ENCODE results near the gene HSPA12A. TPM values are rescaled to one million over a fixed set of nuclear protein-coding genes. Genes with fewer than 3 reads are reported as not detected.

HSPA12A gene
- total RNA-seq, 2 donors from 2014 or later: 5.7 to 19.4 TPM

- H3K4me1 ChIP-seq (replicated peaks): no peaks in the 10 kb centered on the region
- 57% methylated on average over 2 of the region's 2 CpGs for WGBS
- H3K4me3 ChIP-seq: no peak overlapping the region
- no peaks in the 10 kb centered on the region for H3K36me3 ChIP-seq
- H3K27me3 ChIP-seq (replicated peaks; ENCODE audit: insufficient read depth): no peaks in the 10 kb centered on the region
- no peaks in the 10 kb centered on the region for H3K9me3 ChIP-seq
- no peak for DNase-seq (ENCODE audit: low spot score)
- intact Hi-C loops (cut with DNase I): no loop called here
- no peak overlapping the region for H3K27ac ChIP-seq
- TF ChIP-seq POLR2A (IDR thresholded peaks at IDR 0.05) (no peak), CTCF (IDR thresholded peaks at IDR 0.05) (no peak), POLR2AphosphoS5 (IDR thresholded peaks at IDR 0.05) (no peak)
These were observed 34.0 kb downstream of the HSPA12A start for GRCh38 chr10:116708391-116708821.

DNA sequence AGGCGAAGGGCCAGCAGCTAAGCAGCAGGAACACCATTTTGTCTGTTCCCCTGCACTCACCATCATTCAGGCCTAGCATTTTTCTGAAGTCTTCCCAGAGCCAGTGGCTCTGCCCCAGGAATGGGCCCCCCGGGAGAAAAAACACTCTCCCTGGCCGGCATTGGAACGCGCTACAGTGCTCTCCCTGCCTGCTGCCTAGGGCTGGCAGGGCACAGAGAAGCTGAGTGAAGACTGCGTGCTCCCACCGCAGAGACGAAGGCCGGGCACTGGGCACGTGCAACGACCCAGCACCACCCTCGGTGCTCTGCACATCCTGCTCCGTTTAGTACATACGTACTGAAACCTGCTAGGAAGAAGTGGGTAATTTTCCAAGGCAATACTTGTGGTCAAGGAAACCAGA, 34.4 kb downstream of the HSPA12A start:
- WGBS: 74% methylated on average over 14 of the region's 14 CpGs
- Histone ChIP-seq H3K36me3 (no peaks in the 10 kb centered on the region), H3K9me3 (no peaks in the 10 kb centered on the region), H3K4me1 (replicated peaks) (no peaks in the 10 kb centered on the region), H3K4me3 (no peak overlapping the region), H3K27ac (no peak overlapping the region), H3K27me3 (replicated peaks; ENCODE audit: insufficient read depth) (no peaks in the 10 kb centered on the region)
- no peak for TF ChIP-seq CTCF (IDR thresholded peaks at IDR 0.05)
- TF ChIP-seq POLR2A (IDR thresholded peaks at IDR 0.05): no peak
- TF ChIP-seq POLR2AphosphoS5 (IDR thresholded peaks at IDR 0.05): no peak
- intact Hi-C loops (cut with DNase I): no loop called here
- DNase-seq (ENCODE audit: low spot score): no peak

- no peak for DNase-seq (ENCODE audit: low spot score)
- no peaks in the 10 kb centered on the region for H3K27me3 ChIP-seq (replicated peaks; ENCODE audit: insufficient read depth)
- intact Hi-C loops (cut with DNase I): no loop called here
- 84% methylated on average over 9 of the region's 9 CpGs for WGBS
- H3K27ac ChIP-seq: no peak overlapping the region
- H3K4me3 ChIP-seq: no peak overlapping the region
- H3K9me3 ChIP-seq: no peaks in the 10 kb centered on the region
- H3K36me3 ChIP-seq: no peaks in the 10 kb centered on the region
- TF ChIP-seq POLR2AphosphoS5 (IDR thresholded peaks at IDR 0.05) (no peak), CTCF (IDR thresholded peaks at IDR 0.05) (no peak), POLR2A (IDR thresholded peaks at IDR 0.05) (no peak)
- H3K4me1 ChIP-seq (replicated peaks): no peaks in the 10 kb centered on the region
These were observed 36.1 kb downstream of the HSPA12A start for GRCh38 chr10:116706281-116706680.

- intact Hi-C loops (cut with DNase I): no loop called here
- no peak overlapping the region for H3K27ac ChIP-seq
These were observed 36.9 kb downstream of the HSPA12A start for GRCh38 chr10:116705498-116705897.

More at GRCh38 chr10:116705498-116705897, 36.9 kb downstream of the HSPA12A start:
- WGBS: 90% methylated on average over 7 of the region's 7 CpGs
- H3K4me1 ChIP-seq (replicated peaks): no peaks in the 10 kb centered on the region
- TF ChIP-seq CTCF (IDR thresholded peaks at IDR 0.05) (no peak), POLR2AphosphoS5 (IDR thresholded peaks at IDR 0.05) (no peak), POLR2A (IDR thresholded peaks at IDR 0.05) (no peak)
- no peak for DNase-seq (ENCODE audit: low spot score)
- H3K36me3 ChIP-seq: no peaks in the 10 kb centered on the region
- no peaks in the 10 kb centered on the region for H3K9me3 ChIP-seq
- H3K27me3 ChIP-seq (replicated peaks; ENCODE audit: insufficient read depth): no peaks in the 10 kb centered on the region
- H3K4me3 ChIP-seq: no peak overlapping the region

All from prostate gland (tissue), 2 donors.